HL-60 (cell line): Measurements from ENCODE around the gene ASCC2.

ENCODE experiments used
- DNase-seq, 2 experiments: peaks; one replicate each; pipeline ENCODE4 v3.0.0-alpha.2; 2010 to 2020; ENCODE audit warnings: low read depth in 1 of 2, low spot score in 1 of 2
- H3K27ac ChIP-seq: fragments of 250-450 bp; sonication (Bioruptor Pico); replicated peaks from 2 replicates; pipeline ENCODE4 v1.5.1; 2020; ENCODE audit warnings: mild to moderate bottlenecking, moderate library complexity
- H3K27me3 ChIP-seq: fragments of 250-450 bp; sonication (Bioruptor Pico); 2 replicates; pipeline ENCODE4 v1.5.1; 2021; ENCODE audit warnings: mild to moderate bottlenecking, moderate library complexity; ENCODE audit not compliant: insufficient read depth, poor library complexity, severe bottlenecking
- H3K4me3 ChIP-seq: replicated peaks from 2 replicates; pipeline ENCODE4 v1.5.1; 2011; ENCODE audit warnings: mild to moderate bottlenecking, control low read depth, low read length; ENCODE audit not compliant: insufficient read depth
- GABPA ChIP-seq: IDR thresholded peaks from 2 replicates; pipeline ENCODE4 v1.6.1; 2012; ENCODE audit warnings: low read depth
- POLR2AphosphoS5 ChIP-seq: IDR thresholded peaks from 2 replicates; pipeline ENCODE4 v1.6.1; 2012; ENCODE audit warnings: low read depth
- REST ChIP-seq: IDR thresholded peaks from 2 replicates; pipeline ENCODE4 v1.6.1; 2012; ENCODE audit warnings: low read depth; ENCODE audit not compliant: insufficient replicate concordance
- SPI1 ChIP-seq: IDR thresholded peaks from 2 replicates; pipeline ENCODE4 v1.6.1; 2012; ENCODE audit warnings: low read depth, mild to moderate bottlenecking, borderline replicate concordance
- TF ChIP-seq, protein P1 (sequence below): IDR thresholded peaks from one replicate; pipeline ENCODE4 v1.5.1; 2011; ENCODE audit warnings: low read length, control low read depth, inconsistent platforms; ENCODE audit not compliant: insufficient read depth

The ASCC2 gene

GRCh38 chr22:29816539-29816938 lies 21.5 kb downstream of the ASCC2 start:
- Histone ChIP-seq H3K27me3 (no peaks in the 10 kb centered on the region), H3K4me3 (no peak overlapping the region), H3K27ac (no peak overlapping the region)
- DNase-seq = no peak
- TF ChIP-seq GABPA (no peak), SPI1 (no peak), REST (no peak), POLR2AphosphoS5 (no peak)
- TF ChIP-seq, protein P1, sequence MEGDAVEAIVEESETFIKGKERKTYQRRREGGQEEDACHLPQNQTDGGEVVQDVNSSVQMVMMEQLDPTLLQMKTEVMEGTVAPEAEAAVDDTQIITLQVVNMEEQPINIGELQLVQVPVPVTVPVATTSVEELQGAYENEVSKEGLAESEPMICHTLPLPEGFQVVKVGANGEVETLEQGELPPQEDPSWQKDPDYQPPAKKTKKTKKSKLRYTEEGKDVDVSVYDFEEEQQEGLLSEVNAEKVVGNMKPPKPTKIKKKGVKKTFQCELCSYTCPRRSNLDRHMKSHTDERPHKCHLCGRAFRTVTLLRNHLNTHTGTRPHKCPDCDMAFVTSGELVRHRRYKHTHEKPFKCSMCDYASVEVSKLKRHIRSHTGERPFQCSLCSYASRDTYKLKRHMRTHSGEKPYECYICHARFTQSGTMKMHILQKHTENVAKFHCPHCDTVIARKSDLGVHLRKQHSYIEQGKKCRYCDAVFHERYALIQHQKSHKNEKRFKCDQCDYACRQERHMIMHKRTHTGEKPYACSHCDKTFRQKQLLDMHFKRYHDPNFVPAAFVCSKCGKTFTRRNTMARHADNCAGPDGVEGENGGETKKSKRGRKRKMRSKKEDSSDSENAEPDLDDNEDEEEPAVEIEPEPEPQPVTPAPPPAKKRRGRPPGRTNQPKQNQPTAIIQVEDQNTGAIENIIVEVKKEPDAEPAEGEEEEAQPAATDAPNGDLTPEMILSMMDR = no peak

DNA sequence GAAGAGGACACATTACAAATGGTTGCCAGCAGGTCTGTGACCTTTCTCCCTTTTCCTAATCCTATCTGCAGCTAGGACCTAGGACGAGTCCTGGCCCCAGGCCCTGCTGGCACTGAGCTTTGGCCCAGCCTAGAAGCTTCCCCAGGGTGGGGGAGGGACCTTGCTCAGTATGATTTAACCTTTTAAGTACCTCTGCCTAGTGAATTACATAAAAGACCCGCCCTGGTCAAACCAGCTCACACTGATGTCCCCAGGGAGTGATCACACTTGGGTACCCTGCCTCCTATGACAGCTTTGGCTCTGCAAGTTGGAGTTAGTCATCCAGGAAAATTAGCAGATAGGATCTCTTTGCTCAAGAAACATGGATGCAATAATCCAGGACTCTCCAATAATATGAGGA lies 21.9 kb downstream of the ASCC2 start:
- Histone ChIP-seq H3K27ac (no peak overlapping the region), H3K4me3 (no peak overlapping the region), H3K27me3 (no peaks in the 10 kb centered on the region)
- no peak for DNase-seq
- TF ChIP-seq POLR2AphosphoS5 = no peak
- no peak for TF ChIP-seq REST
- TF ChIP-seq, protein P1 = no peak
- no peak for TF ChIP-seq SPI1
- TF ChIP-seq GABPA = no peak

DNA sequence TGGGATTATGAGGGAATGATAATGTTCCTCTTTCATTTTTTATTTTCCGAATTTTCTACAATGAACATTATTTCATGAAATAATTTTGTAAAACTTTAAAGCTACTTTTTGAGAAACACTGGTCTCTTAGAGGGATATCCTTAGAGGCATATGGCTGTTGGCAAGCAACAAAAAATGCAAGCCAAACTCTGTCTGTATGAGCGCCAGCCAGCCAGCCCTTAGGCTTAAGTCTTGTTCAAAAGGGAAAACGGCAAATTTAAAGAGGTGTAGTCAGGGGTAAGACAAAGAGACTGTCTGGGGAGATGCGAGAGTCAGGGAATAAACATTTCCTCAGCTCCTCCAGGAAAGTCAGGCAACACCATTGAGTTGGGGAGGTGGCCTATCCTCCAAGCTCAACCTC lies 22.5 kb downstream of the ASCC2 start:
- no peak for DNase-seq
- no peak overlapping the region for H3K27ac ChIP-seq
- TF ChIP-seq, protein P1 = no peak
- TF ChIP-seq REST = no peak

More for the DNA sequence above, 22.5 kb downstream of the ASCC2 start:
- no peak overlapping the region for H3K4me3 ChIP-seq
- no peaks in the 10 kb centered on the region for H3K27me3 ChIP-seq
